ENCODE data around the gene SEMA4G. TPM values are rescaled to one million over a fixed set of nuclear protein-coding genes. Genes with fewer than 3 reads are reported as not detected.

Gene SEMA4G
- total and polyA plus RNA-seq, 3 experiments from 2014 or later: 0.06 to 0.57 (median 0.49) TPM

DNA sequence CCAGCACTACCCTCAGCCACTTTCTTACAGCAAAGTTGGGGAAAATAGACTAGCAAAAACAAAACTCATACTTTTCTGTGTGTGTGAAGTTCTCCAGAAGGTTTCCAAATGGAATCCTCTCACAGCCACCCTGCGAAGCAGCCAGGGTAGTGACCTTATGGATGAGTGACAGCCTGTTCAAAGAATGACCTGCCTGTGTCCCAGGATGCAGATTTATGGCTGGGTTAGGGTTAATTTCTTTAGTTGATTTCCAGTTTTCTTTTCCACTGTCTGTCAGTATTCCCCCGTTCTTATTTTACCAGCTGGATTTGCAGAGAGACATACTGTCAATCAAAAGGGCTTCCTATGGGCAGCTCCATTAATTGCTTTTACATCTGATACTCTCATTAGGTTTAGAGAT is 2.4 kb upstream of the SEMA4G start:
- Histone ChIP-seq H3K36me3 (ENCODE audit: insufficient read depth, low read length) (peaks cover 5% of the 10 kb centered on the region), H3K9me3 (ENCODE audit: low read length) (no peaks in the 10 kb centered on the region), H3K4me1 (ENCODE audit: insufficient read depth, low read length) (peaks cover 5% of the 10 kb centered on the region), H3K27ac (ENCODE audit: low read depth, low read length) (no peak overlapping the region), H3K4me3 (ENCODE audit: low read length) (no peak overlapping the region), H3K27me3 (ENCODE audit: insufficient read depth, low read length, poor library complexity, severe bottlenecking) (no peaks in the 10 kb centered on the region)
- no peak overlapping the region for H3K4me3 Mint-ChIP-seq
- POLR2A ChIA-PET: no interaction called here
- CTCF ChIA-PET: interaction anchor here (0.6 to 3.7 kb wide), 3 partner anchors 31 to 777 kb away, joined by 4 to 18 read pairs (median 16); no protein-coding TSS in a partner anchor
- H3K9me3 Mint-ChIP-seq: no peaks in the 10 kb centered on the region
- DNase-seq: no peak
- H3K27me3 Mint-ChIP-seq: no peaks in the 10 kb centered on the region
- peaks cover 8 to 20% (median 20%) of the 10 kb centered on the region in 3 donors for H3K4me1 Mint-ChIP-seq
- H3K27ac Mint-ChIP-seq: no peak overlapping the region
- H3K36me3 Mint-ChIP-seq: peaks cover 7 to 32% (median 7%) of the 10 kb centered on the region in 3 donors

GRCh38 chr10:100967332-100967731 is 2.0 kb upstream of the SEMA4G start:
- ChIA-PET CTCF (interaction anchor here (0.6 to 3.7 kb wide), 4 partner anchors 30 to 778 kb away, joined by 4 to 18 read pairs (median 10); no protein-coding TSS in a partner anchor), POLR2A (interaction anchor here (0.5 kb wide), 1 partner anchor 731 kb away, joined by 4 read pairs; no protein-coding TSS in a partner anchor)
- no peak overlapping the region for H3K4me3 Mint-ChIP-seq
- H3K9me3 ChIP-seq (ENCODE audit: low read length): no peaks in the 10 kb centered on the region
- DNase-seq: no peak
- no peaks in the 10 kb centered on the region for H3K9me3 Mint-ChIP-seq
- H3K27me3 Mint-ChIP-seq: no peaks in the 10 kb centered on the region
- peaks cover 1% of the 10 kb centered on the region for H3K36me3 ChIP-seq (ENCODE audit: insufficient read depth, low read length)
- H3K4me1 ChIP-seq (ENCODE audit: insufficient read depth, low read length): peaks cover 5% of the 10 kb centered on the region
- no peak overlapping the region for H3K27ac ChIP-seq (ENCODE audit: low read depth, low read length)
- peaks cover 8 to 20% (median 20%) of the 10 kb centered on the region in 3 donors for H3K4me1 Mint-ChIP-seq
- H3K36me3 Mint-ChIP-seq: peaks cover 7 to 28% (median 7%) of the 10 kb centered on the region in 3 donors
- no peaks in the 10 kb centered on the region for H3K27me3 ChIP-seq (ENCODE audit: insufficient read depth, low read length, poor library complexity, severe bottlenecking)
- peak overlapping the region in 2 of 8 donors; percentile 24 to 76 for H3K27ac Mint-ChIP-seq
- H3K4me3 ChIP-seq (ENCODE audit: low read length): no peak overlapping the region

- H3K27ac Mint-ChIP-seq: peak overlapping the region in 4 of 8 donors; percentile 10 to 56 (median 26)
Observed at GRCh38 chr10:100968062-100968736, 1.1 kb upstream of the SEMA4G start.

GRCh38 chr10:100968863-100969186 is 479 bp upstream of the SEMA4G start:
- Mint-ChIP-seq H3K9me3 (no peaks in the 10 kb centered on the region), H3K27me3 (no peaks in the 10 kb centered on the region), H3K4me3 (peak overlapping the region; percentile 50 to 86 (median 73)), H3K36me3 (peaks cover 0 to 16% (median 3%) of the 10 kb centered on the region in 3 donors), H3K27ac (peak overlapping the region in 3 of 8 donors; percentile 10 to 42 (median 36)), H3K4me1 (peaks cover 8 to 20% (median 20%) of the 10 kb centered on the region in 3 donors)
- CTCF ChIA-PET: interaction anchor here (0.8 to 2.2 kb wide), 8 partner anchors 13 to 62 kb away, joined by 3 to 12 read pairs (median 5); partner anchors contain the start of genes LZTS2, PDZD7 and SFXN3
- no peaks in the 10 kb centered on the region for H3K36me3 ChIP-seq (ENCODE audit: insufficient read depth, low read length)
- H3K27me3 ChIP-seq (ENCODE audit: insufficient read depth, low read length, poor library complexity, severe bottlenecking): no peaks in the 10 kb centered on the region
- no peak overlapping the region for H3K4me3 ChIP-seq (ENCODE audit: low read length)
- no peak for DNase-seq
- H3K27ac ChIP-seq (ENCODE audit: low read depth, low read length): no peak overlapping the region
- H3K9me3 ChIP-seq (ENCODE audit: low read length): no peaks in the 10 kb centered on the region
- POLR2A ChIA-PET: interaction anchor here (0.6 kb wide), 1 partner anchor 14 kb away, joined by 3 read pairs; no protein-coding TSS in a partner anchor
- H3K4me1 ChIP-seq (ENCODE audit: insufficient read depth, low read length): peaks cover 5% of the 10 kb centered on the region

More at GRCh38 chr10:100968062-100968736, 1.1 kb upstream of the SEMA4G start:
- Mint-ChIP-seq H3K4me1 (peaks cover 8 to 20% (median 20%) of the 10 kb centered on the region in 3 donors), H3K4me3 (peak overlapping the region in 6 of 7 donors; percentile 69 to 86 (median 75)), H3K9me3 (no peaks in the 10 kb centered on the region), H3K36me3 (peaks cover 0 to 19% (median 3%) of the 10 kb centered on the region in 3 donors), H3K27me3 (no peaks in the 10 kb centered on the region)
- H3K36me3 ChIP-seq (ENCODE audit: insufficient read depth, low read length): no peaks in the 10 kb centered on the region
- no peaks in the 10 kb centered on the region for H3K9me3 ChIP-seq (ENCODE audit: low read length)
- H3K4me1 ChIP-seq (ENCODE audit: insufficient read depth, low read length): peaks cover 5% of the 10 kb centered on the region
- no peak overlapping the region for H3K27ac ChIP-seq (ENCODE audit: low read depth, low read length)
- H3K4me3 ChIP-seq (ENCODE audit: low read length): no peak overlapping the region
- no peak for DNase-seq
- ChIA-PET CTCF (interaction anchor here (0.8 to 2.2 kb wide), 6 partner anchors 13 to 63 kb away, joined by 3 to 16 read pairs (median 4); partner anchors contain the start of genes LZTS2, PDZD7 and SFXN3), POLR2A (interaction anchor here (0.6 kb wide), 1 partner anchor 1221 kb away, joined by 3 read pairs; no protein-coding TSS in a partner anchor)
- H3K27me3 ChIP-seq (ENCODE audit: insufficient read depth, low read length, poor library complexity, severe bottlenecking): no peaks in the 10 kb centered on the region

DNA sequence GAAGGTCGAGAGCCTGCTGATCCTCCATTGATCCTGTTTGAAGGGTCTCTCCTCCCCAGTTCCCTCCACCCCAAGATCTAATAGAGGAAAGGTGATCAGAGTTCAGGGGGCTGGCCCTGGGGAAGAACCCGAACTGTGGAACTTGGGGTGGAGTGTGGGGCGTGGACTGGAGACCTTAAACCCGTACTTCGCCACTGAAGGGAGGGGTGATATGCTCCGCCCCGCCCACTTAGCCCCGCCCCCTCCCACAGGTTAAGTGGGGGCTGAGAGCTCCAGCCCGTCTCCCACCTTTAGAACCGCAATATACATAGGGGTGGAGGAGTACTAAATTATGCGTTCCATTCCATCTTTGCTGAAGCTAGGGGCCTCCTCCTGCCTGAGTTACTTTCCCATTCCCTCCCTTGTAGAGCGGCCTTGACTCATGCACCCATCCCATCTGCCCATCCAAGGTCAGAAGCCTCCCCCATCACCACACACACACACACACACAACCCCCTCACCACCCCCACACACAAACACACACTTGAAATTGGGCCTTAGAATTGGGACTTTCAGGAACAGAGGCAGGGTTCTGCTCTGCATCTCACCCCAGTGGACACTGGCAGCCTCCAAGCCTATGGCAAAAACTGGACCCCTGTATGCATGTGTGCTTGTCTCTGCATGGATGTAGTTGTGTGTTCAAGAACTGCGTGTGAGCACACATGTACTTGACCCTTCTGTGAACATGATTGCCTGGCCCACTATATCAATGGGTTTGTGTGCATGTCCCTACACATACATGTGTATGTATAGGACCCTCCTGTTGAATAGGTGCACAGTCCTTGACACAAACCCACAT is 991 bp downstream of the SEMA4G start:
- CTCF ChIA-PET: interaction anchor here (1.4 to 2.2 kb wide), 4 partner anchors 19 to 46 kb away, joined by 6 to 12 read pairs (median 6); no protein-coding TSS in a partner anchor
- POLR2A ChIA-PET: no interaction called here
- peak in 4 of 5 donors; percentile 34 to 64 (median 36) for DNase-seq

DNA sequence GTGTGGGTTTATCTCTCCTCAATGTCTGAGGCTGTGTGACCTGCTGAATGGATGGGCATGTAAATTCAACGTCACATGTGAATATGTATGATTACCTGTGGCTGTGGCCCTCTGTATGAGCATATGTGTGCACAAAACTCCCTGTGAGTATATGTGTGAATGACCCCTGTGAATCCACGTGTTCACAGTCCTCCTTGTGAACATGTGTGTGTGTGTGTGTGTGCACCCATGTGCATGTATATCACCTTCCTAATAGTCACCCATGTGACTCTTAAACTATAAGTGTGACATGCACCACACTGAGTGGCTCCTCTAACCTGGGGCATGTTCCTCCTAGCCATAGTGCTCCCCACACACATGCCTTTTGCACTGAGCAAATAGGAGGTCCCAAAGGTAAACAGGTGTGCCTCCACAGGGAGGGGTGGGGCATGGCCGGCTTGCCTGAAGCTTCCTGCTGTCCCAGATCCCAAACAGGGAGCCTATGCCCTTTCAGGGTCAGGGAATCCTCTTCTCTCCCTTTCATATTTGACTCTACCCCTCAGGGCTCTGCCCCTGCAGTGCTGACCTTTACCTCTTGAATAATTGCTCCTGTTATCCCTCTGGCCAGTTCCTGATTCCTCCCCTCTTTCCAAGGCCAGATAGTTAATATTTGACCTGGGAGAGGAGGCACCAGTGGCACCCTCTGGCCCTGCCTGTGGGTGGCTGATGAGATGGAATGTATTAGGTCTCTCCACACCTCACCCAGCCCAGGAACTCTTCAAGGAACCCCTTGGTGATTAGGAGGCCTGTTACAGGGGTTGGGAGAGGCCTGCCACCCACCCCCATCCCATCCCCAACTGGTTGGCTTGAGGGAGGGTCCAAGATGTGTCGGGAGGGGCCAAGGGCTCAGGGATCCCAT is 1.9 kb downstream of the SEMA4G start:
- H3K27ac ChIP-seq (ENCODE audit: low read depth, low read length): no peak overlapping the region
- no peak for DNase-seq
- H3K36me3 Mint-ChIP-seq: peaks cover 0 to 2% (median 0%) of the 10 kb centered on the region in 3 donors
- CTCF ChIA-PET: interaction anchor here (0.8 to 2.0 kb wide), 3 partner anchors 26 to 47 kb away, joined by 3 to 12 read pairs (median 5); no protein-coding TSS in a partner anchor
- H3K4me3 Mint-ChIP-seq: peak overlapping the region in 6 of 7 donors; percentile 13 to 74 (median 70)
- POLR2A ChIA-PET: no interaction called here
- no peaks in the 10 kb centered on the region for H3K9me3 Mint-ChIP-seq
- peak overlapping the region in 3 of 8 donors; percentile 10 to 63 (median 48) for H3K27ac Mint-ChIP-seq
- no peaks in the 10 kb centered on the region for H3K36me3 ChIP-seq (ENCODE audit: insufficient read depth, low read length)
- H3K4me1 Mint-ChIP-seq: peaks cover 8 to 20% (median 20%) of the 10 kb centered on the region in 3 donors
- no peak overlapping the region for H3K4me3 ChIP-seq (ENCODE audit: low read length)
- H3K27me3 ChIP-seq (ENCODE audit: insufficient read depth, low read length, poor library complexity, severe bottlenecking): no peaks in the 10 kb centered on the region
- peaks cover 5% of the 10 kb centered on the region for H3K4me1 ChIP-seq (ENCODE audit: insufficient read depth, low read length)
- H3K27me3 Mint-ChIP-seq: no peaks in the 10 kb centered on the region
- no peaks in the 10 kb centered on the region for H3K9me3 ChIP-seq (ENCODE audit: low read length)

More for the DNA sequence above, 991 bp downstream of the SEMA4G start:
- H3K9me3 ChIP-seq (ENCODE audit: low read length): no peaks in the 10 kb centered on the region
- no peak overlapping the region for H3K27ac ChIP-seq (ENCODE audit: low read depth, low read length)
- Mint-ChIP-seq H3K4me3 (peak overlapping the region; percentile 57 to 89 (median 73)), H3K9me3 (no peaks in the 10 kb centered on the region), H3K27ac (peak overlapping the region in 4 of 8 donors; percentile 35 to 77 (median 50)), H3K4me1 (peaks cover 8 to 20% (median 20%) of the 10 kb centered on the region in 3 donors), H3K27me3 (no peaks in the 10 kb centered on the region), H3K36me3 (peaks cover 0 to 7% (median 3%) of the 10 kb centered on the region in 3 donors)
- no peaks in the 10 kb centered on the region for H3K27me3 ChIP-seq (ENCODE audit: insufficient read depth, low read length, poor library complexity, severe bottlenecking)
- no peaks in the 10 kb centered on the region for H3K36me3 ChIP-seq (ENCODE audit: insufficient read depth, low read length)
- peaks cover 5% of the 10 kb centered on the region for H3K4me1 ChIP-seq (ENCODE audit: insufficient read depth, low read length)
- H3K4me3 ChIP-seq (ENCODE audit: low read length): peak overlapping the region; percentile 47
